ENCODE results near the gene ABHD5.
"Not testable (repeated sequence)": the region's sequence is repeated elsewhere in the genome, so short reads cannot be mapped to it uniquely, and the experiment has no call there.

The ABHD5 gene

DNA sequence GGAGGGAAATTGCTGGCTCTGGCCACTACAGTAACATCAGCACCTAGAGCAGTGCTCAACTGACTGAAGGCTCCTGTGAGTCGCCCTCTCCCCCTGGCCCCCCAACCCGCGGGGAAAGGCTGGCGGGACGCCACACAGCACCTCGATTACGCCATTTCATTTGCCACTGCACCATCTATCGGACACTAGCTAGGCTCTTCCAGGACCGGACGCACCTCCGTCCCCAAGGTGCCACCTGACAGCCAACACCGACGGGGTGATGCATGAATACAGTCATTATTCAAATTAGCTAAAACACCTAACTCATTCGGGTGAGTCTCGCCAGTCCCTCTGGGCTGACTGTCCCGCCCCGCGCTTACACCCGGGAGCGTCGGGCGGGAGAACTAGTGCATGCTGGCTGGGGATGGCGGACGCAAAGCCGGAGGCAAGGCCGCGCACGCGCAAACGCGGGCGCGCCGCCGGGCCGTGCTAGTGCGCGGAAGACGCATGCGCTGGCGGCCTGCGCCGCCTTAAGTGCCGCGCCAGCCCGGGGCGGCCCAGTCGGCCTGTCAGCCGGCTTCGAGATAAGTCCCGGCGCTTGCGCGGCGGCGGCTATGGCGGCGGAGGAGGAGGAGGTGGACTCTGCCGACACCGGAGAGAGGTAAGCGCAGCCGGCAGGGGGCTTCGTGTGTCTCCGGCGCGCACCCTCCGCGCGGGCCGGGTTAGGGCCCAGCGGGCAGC is at the start of gene ABHD5:
ABHD5 (plus strand) TSS at position 539 of the 720 bp plus-strand sequence; CDS start at position 594, 55 bp downstream.
- DNase-seq, result peak; percentile 91

- DNase-seq, result no peak
Observed at GRCh38 chr3:43641306-43642114, 49.2 kb upstream of the ABHD5 start.

DNA sequence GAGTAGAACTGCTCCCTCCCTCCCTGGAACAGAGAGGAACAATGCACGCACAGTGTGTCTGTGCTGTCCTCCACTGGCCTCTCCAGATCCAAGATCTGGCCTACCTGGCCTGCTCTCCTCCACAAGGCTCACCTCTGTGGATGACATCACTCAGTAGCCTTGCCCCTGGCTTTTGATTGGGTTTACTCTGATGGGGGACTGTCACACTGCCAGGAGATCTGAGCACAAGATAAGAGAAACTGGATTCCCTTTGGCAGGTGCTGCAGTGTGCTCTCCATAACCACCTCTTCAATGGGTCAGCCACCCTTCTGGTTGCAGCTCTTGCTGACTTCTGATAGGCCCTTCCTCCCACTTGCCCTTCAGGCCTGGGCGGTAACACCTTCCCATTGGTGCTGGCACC is 46.3 kb upstream of the ABHD5 start:
- no peak for DNase-seq

DNA sequence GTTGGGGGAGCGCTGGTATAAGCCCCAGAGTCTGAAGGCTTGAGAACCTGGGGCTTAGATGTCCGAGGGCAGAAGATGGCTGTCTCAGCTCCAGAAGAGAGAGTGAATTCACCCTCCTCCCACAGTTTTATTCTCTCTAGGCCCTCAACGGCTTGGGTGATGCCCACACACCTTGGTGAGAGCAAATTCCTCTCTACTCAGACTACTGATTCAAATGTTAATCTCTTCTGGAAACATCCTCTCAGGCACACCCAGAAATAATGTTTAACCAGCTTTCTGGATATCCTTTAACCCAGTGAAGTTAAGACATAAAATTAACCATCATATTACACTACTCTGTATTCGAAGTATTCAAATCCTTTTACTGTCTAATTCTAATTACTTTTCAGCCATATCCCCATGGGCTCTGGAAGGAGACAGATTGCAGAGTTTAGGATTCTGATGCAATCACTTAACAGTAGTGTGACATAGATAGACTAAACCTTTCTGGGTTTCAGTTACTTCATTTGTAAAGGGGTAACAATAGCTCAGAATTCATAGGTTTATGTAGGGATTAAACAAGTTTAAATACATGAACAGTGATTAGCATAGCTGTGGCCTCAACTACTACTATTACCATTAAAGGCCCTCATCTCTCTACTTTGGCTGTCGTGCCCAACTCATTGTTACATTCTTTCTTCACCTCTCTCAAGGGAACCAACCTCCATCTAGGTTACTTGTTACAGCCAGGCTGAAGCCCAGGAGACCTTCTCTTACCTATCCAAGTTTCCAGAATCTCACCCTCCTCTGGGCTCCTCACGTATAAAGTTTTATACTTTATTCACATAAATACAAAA is 43.2 kb upstream of the ABHD5 start:
- DNase-seq, result no peak

GRCh38 chr3:43648957-43649356 is 41.8 kb upstream of the ABHD5 start:
- no peak for DNase-seq

DNA sequence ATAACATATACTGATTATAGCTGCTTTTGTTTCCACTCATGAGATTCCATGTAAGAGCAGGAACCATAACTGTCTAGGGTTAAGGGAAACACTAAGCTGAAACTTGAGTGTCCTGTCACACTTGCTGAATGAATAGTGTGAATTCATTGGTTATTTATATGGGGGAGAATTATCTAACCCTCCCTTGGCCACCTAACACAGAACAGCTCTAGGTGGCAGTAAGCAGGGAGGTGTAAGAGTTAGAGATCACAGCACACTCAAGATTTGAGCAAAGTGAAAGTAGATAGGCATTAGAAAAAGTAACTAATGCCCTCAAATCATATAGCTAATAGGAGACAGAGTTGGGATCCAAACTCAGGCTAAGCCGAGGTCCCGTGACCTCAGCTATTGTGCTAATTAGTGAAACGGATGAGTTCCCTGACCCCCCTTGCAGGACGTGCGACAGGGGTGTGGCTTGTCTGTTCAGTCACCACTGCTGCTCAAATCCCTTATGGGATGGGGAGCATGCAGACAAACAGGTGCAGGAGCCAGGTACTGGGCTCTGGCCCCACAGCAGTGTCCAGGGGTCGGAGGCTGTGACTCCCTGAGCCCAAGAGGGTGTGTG is 41.3 kb upstream of the ABHD5 start:
- DNase-seq, result no peak

GRCh38 chr3:43650345-43650744 is 40.4 kb upstream of the ABHD5 start:
- no peak for DNase-seq

GRCh38 chr3:43656390-43656789 is 34.3 kb upstream of the ABHD5 start:
- not testable (repeated sequence) for DNase-seq

DNA sequence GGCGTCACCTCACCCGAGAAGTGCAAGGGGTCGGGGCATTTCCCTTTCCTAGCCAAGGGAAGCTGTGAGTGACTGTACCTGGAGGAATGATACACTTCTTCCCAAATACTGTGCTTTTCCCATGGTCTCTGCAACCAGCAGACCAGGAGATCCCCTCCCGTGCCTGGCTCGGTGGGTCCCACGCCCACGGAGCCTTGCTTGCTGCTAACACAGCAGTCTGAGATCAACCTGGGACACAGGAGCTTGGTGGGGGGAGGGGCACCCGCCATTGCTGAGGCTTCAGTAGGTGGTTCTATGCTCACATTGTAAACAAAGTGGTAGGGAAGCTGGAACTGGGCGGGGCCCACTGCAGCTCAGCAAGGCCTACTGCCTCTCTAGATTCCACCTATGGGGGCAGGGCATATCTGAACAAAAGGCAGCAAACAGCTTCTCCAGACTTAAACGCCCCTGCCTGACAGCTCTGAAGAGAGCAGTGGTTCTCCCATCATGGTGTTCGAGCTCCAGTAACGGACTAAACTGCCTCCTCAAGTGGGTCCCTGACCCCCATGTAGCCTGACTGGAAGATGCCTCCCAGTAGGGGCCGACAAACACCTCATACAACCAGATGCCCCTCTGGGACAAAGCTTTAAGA is 31.4 kb upstream of the ABHD5 start:
- no peak for DNase-seq

DNA sequence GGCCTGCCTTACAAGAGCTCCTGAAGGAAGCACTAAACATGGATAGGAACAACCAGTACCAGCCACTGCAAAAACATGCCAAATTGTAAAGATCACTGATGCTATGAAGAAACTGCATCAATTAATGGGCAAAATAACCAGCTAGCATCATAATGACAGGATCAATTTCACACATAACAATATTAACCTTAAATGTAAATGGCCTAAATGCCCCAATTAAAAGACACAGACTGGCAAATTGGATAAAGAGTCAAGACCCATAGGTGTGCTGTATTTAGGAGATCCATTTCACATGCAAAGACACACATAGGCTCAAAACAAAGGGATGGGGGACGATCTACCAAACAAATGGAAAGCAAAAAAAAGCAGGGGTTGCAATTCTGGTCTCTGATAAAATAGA is 29.4 kb upstream of the ABHD5 start:
- not testable (repeated sequence) for DNase-seq

- DNase-seq, result not testable (repeated sequence)
Observed at GRCh38 chr3:43665011-43665410, 25.7 kb upstream of the ABHD5 start.

DNA sequence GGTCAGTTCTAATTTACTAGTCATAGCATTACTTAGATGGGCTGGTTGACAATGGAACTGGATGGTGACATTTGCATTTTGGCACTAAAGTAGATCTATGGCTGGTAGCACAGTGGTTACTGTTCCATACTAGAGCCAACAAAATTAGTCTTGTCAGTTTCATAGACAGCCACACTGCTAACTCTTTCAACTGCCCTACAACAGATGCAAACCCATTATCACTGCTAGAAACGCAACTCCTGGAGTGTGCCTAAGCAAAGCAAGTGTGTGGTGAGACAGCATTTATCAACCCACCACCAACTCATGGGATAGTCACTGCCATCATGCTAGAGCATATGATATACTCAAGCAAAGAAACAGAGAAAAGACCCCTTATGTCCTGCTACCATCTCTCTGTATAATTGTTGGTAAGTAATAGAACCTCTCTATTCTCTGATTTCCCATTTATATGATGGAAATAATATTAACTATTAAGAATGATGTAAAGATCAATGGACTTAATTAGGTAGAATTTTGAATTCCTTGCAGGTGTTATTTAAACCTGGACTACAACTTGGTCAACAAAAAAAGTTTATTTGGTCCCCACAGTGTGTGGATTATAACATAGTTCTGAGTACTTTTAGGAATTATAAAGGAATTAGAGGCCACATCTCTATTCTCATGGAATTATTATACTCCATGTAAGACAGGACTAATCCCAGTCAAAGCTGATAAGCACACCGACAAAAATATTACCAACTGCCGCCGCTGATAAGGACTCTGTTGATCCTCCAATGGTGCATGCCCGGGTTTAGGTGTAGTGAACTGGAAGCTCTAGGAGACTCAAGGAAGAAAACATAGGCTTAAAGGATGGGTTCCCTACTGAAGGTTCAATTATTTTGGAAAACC is 19.9 kb upstream of the ABHD5 start:
- no peak for DNase-seq

DNA sequence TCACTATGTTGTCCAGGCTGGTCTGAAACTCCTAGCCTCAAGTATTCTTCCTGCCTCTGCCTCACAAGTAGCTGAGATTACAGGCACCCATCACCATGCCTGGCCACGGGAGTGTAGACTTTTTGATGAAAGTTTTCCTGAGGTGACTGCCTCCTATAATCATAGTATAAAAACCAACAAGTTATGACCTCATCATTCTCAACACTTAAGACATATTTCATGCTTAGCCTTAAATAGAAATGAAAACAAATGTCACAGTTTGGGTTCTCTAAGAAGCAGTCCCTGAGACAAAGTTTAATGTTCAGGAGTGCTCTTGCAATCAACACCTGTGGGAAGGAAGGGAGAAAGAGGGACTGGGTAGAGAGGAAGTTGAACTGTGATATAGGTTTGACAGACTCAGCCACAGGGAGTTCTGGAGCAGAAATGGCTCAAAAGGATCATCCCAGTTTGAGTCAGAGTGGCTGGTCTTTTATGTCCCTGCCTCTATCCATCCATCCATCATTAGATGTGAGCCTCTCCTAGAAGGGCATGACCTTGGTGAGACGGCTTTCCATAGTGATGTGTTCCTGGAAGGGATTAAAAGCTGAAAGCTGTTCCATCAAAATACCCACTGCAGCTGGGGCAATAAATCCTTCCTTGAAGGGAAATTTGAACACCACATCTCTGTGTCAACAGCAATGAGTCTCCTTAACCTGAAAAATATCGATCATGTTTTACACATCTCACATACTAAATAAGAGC is 16.2 kb upstream of the ABHD5 start:
- no peak for DNase-seq

GRCh38 chr3:43675593-43675992 is 15.1 kb upstream of the ABHD5 start:
- DNase-seq, result no peak

- DNase-seq, result no peak
Observed at GRCh38 chr3:43676441-43676840, 14.3 kb upstream of the ABHD5 start.

DNA sequence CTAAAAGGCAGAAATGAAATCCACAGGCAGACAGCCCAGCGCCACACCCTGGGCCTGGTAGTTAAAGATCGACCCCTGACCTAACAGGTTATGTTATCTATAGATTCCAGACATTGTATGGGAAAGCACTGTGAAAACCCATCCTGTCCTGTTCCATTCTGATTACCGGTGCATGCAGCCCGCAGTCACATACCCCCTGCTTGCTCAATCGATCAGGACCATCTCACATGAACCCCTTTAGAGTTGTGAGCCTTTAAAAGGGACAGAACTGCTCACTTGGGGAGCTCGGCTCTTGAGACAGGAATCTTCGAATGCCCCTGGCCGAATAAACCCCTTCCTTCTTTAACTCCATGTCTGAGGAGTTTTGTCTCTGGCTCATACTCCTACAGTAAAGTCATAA is 12.4 kb upstream of the ABHD5 start:
- not testable (repeated sequence) for DNase-seq

- not testable (repeated sequence) for DNase-seq
Observed at GRCh38 chr3:43678887-43679449, 11.8 kb upstream of the ABHD5 start.

DNA sequence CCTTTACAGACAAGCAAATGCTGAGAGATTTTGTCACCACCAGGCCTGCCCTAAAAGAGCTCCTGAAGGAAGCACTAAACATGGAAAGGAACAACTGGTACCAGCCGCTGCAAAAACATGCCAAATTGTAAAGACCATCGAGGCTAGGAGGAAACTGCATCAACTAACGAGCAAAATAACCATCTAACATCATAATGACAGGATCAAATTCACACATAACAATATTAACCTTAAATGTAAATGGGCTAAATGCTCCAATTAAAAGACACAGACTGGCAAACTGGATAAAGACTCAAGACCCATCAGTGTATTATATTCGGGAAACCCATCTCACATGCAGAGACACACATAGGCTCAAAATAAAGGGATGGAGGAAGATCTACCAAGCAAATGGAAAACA is 9.9 kb upstream of the ABHD5 start:
- DNase-seq, result not testable (repeated sequence)

DNA sequence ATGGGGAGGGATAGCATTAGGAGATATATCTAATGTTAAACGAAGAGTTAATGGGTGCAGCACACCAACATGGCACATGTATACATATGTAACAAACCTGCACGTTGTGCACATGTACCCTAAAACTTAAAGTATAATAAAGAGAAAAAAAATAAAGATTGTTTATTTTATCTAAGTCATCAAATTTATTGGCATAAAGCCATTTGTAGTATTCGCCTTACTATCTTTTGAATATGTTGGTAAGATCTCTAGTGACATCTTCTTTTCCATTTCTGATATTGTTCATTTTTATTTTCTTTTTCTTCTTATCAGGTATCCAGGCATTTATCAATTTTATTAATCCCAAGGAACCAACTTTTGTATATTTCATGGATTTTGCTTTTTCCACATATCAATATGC is 5.8 kb upstream of the ABHD5 start:
- DNase-seq, result no peak

DNA sequence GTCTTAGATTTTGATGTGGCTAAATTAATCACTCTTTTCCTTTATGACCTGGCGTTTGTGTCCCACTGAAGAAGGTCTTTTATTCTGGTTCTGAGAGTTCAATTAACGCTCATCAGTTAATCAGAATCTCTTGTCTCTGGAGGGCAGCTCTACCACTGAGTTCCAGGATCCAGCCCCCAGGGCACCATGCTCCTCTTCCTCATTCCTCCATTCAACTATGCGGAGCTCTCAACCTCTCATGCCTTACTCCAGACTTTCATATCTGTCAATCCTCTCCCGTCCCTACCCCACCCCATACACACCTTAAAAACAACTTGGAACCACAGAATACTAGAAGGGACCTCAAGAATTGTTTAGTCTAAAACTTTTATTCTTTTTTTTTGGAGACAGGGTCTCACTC is 4.8 kb upstream of the ABHD5 start:
- no peak for DNase-seq
